HEK293 (cell line): Measurements from ENCODE around the gene CYTH3.

Experiments used
- HOXC10 ChIP-seq: sonication (generic); formaldehyde crosslinking; IDR thresholded peaks from 2 replicates; pipeline ENCODE4 v1.8.1; 2023; ENCODE audit warnings: mild to moderate bottlenecking, missing genetic modification reagents
- ZNF48 ChIP-seq: fragments of 450-650 bp; formaldehyde crosslinking; IDR thresholded peaks from 2 replicates; pipeline ENCODE4 v1.5.1; 2016; ENCODE audit warnings: missing biosample characterization, missing genetic modification characterization
- ZNF776 ChIP-seq: fragments of 450-650 bp; formaldehyde crosslinking; IDR thresholded peaks from 2 replicates; pipeline ENCODE4 v1.5.0; 2017; ENCODE audit warnings: missing biosample characterization, missing genetic modification characterization, borderline replicate concordance
- TF ChIP-seq, protein P1 (sequence below): fragments of 450-650 bp; formaldehyde crosslinking; IDR thresholded peaks from 2 replicates; pipeline ENCODE4 v1.5.1; 2016; ENCODE audit warnings: missing biosample characterization, missing genetic modification characterization
- TF ChIP-seq, protein P2 (sequence below): fragments of 450-650 bp; formaldehyde crosslinking; conservative IDR thresholded peaks from 2 replicates; pipeline ENCODE4 v1.5.1; 2016; ENCODE audit warnings: low read depth, missing biosample characterization, missing genetic modification characterization
- TF ChIP-seq, protein P3 (sequence below): fragments of 450-650 bp; formaldehyde crosslinking; IDR thresholded peaks from 2 replicates; pipeline ENCODE4 v1.5.1; 2016; ENCODE audit warnings: missing biosample characterization, missing genetic modification characterization
- TF ChIP-seq, protein P4 (sequence below): fragments of 450-650 bp; formaldehyde crosslinking; IDR thresholded peaks from 2 replicates; pipeline ENCODE4 v1.5.1; 2016; ENCODE audit warnings: missing biosample characterization, missing genetic modification characterization
- TF ChIP-seq, protein P5 (sequence below): fragments of 450-650 bp; formaldehyde crosslinking; IDR thresholded peaks from 2 replicates; pipeline ENCODE4 v1.5.1; 2017; ENCODE audit warnings: missing biosample characterization, missing genetic modification characterization
- TF ChIP-seq, protein P6 (sequence below): fragments of 450-650 bp; formaldehyde crosslinking; IDR thresholded peaks from 2 replicates; pipeline ENCODE4 v1.5.1; 2016; ENCODE audit warnings: missing biosample characterization, missing genetic modification characterization, low read depth
- TF ChIP-seq, protein P7 (sequence below): fragments of 450-650 bp; formaldehyde crosslinking; IDR thresholded peaks from 2 replicates; pipeline ENCODE4 v1.5.1; 2016; ENCODE audit warnings: missing biosample characterization, missing genetic modification characterization
- TF ChIP-seq, protein P8 (sequence below): fragments of 450-650 bp; formaldehyde crosslinking; IDR thresholded peaks from 2 replicates; pipeline ENCODE4 v1.5.1; 2016; ENCODE audit warnings: missing biosample characterization, missing genetic modification characterization

DNA sequence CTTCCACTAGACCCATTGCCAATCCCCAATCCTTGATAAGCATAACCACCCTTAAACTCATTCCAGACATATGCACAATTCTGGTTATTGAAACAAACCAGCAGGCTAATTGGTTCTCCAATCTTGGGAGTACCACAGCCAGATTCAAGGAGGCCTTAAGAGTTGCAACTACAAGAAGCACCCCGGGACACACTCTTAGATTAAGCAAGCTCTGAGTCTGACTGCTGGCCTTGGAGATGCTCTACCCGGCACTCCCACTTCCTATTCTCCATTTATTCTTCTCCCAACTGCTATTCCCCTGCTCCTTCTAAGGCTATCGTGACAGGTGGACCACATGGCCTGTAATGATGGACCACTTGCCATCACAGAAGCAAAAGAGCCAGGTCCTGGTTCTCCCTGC, 40.3 kb downstream of the CYTH3 start:
- TF ChIP-seq, protein P1, sequence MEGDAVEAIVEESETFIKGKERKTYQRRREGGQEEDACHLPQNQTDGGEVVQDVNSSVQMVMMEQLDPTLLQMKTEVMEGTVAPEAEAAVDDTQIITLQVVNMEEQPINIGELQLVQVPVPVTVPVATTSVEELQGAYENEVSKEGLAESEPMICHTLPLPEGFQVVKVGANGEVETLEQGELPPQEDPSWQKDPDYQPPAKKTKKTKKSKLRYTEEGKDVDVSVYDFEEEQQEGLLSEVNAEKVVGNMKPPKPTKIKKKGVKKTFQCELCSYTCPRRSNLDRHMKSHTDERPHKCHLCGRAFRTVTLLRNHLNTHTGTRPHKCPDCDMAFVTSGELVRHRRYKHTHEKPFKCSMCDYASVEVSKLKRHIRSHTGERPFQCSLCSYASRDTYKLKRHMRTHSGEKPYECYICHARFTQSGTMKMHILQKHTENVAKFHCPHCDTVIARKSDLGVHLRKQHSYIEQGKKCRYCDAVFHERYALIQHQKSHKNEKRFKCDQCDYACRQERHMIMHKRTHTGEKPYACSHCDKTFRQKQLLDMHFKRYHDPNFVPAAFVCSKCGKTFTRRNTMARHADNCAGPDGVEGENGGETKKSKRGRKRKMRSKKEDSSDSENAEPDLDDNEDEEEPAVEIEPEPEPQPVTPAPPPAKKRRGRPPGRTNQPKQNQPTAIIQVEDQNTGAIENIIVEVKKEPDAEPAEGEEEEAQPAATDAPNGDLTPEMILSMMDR (tag by site-specific recombination) = no peak
- TF ChIP-seq, protein P2, sequence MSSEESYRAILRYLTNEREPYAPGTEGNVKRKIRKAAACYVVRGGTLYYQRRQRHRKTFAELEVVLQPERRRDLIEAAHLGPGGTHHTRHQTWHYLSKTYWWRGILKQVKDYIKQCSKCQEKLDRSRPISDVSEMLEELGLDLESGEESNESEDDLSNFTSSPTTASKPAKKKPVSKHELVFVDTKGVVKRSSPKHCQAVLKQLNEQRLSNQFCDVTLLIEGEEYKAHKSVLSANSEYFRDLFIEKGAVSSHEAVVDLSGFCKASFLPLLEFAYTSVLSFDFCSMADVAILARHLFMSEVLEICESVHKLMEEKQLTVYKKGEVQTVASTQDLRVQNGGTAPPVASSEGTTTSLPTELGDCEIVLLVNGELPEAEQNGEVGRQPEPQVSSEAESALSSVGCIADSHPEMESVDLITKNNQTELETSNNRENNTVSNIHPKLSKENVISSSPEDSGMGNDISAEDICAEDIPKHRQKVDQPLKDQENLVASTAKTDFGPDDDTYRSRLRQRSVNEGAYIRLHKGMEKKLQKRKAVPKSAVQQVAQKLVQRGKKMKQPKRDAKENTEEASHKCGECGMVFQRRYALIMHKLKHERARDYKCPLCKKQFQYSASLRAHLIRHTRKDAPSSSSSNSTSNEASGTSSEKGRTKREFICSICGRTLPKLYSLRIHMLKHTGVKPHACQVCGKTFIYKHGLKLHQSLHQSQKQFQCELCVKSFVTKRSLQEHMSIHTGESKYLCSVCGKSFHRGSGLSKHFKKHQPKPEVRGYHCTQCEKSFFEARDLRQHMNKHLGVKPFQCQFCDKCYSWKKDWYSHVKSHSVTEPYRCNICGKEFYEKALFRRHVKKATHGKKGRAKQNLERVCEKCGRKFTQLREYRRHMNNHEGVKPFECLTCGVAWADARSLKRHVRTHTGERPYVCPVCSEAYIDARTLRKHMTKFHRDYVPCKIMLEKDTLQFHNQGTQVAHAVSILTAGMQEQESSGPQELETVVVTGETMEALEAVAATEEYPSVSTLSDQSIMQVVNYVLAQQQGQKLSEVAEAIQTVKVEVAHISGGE (tag by site-specific recombination) = no peak
- TF ChIP-seq, protein P3, sequence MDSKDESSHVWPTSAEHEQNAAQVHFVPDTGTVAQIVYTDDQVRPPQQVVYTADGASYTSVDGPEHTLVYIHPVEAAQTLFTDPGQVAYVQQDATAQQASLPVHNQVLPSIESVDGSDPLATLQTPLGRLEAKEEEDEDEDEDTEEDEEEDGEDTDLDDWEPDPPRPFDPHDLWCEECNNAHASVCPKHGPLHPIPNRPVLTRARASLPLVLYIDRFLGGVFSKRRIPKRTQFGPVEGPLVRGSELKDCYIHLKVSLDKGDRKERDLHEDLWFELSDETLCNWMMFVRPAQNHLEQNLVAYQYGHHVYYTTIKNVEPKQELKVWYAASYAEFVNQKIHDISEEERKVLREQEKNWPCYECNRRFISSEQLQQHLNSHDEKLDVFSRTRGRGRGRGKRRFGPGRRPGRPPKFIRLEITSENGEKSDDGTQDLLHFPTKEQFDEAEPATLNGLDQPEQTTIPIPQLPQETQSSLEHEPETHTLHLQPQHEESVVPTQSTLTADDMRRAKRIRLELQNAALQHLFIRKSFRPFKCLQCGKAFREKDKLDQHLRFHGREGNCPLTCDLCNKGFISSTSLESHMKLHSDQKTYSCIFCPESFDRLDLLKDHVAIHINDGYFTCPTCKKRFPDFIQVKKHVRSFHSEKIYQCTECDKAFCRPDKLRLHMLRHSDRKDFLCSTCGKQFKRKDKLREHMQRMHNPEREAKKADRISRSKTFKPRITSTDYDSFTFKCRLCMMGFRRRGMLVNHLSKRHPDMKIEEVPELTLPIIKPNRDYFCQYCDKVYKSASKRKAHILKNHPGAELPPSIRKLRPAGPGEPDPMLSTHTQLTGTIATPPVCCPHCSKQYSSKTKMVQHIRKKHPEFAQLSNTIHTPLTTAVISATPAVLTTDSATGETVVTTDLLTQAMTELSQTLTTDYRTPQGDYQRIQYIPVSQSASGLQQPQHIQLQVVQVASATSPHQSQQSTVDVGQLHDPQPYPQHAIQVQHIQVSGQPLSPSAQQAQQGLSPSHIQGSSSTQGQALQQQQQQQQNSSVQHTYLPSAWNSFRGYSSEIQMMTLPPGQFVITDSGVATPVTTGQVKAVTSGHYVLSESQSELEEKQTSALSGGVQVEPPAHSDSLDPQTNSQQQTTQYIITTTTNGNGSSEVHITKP (tag by site-specific recombination) = no peak
- TF ChIP-seq, protein P4, sequence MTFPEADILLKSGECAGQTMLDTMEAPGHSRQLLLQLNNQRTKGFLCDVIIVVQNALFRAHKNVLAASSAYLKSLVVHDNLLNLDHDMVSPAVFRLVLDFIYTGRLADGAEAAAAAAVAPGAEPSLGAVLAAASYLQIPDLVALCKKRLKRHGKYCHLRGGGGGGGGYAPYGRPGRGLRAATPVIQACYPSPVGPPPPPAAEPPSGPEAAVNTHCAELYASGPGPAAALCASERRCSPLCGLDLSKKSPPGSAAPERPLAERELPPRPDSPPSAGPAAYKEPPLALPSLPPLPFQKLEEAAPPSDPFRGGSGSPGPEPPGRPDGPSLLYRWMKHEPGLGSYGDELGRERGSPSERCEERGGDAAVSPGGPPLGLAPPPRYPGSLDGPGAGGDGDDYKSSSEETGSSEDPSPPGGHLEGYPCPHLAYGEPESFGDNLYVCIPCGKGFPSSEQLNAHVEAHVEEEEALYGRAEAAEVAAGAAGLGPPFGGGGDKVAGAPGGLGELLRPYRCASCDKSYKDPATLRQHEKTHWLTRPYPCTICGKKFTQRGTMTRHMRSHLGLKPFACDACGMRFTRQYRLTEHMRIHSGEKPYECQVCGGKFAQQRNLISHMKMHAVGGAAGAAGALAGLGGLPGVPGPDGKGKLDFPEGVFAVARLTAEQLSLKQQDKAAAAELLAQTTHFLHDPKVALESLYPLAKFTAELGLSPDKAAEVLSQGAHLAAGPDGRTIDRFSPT (tag by site-specific recombination) = no peak
- TF ChIP-seq, protein P5, sequence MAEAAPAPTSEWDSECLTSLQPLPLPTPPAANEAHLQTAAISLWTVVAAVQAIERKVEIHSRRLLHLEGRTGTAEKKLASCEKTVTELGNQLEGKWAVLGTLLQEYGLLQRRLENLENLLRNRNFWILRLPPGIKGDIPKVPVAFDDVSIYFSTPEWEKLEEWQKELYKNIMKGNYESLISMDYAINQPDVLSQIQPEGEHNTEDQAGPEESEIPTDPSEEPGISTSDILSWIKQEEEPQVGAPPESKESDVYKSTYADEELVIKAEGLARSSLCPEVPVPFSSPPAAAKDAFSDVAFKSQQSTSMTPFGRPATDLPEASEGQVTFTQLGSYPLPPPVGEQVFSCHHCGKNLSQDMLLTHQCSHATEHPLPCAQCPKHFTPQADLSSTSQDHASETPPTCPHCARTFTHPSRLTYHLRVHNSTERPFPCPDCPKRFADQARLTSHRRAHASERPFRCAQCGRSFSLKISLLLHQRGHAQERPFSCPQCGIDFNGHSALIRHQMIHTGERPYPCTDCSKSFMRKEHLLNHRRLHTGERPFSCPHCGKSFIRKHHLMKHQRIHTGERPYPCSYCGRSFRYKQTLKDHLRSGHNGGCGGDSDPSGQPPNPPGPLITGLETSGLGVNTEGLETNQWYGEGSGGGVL = no peak
- TF ChIP-seq HOXC10 = no peak
- TF ChIP-seq, protein P6, sequence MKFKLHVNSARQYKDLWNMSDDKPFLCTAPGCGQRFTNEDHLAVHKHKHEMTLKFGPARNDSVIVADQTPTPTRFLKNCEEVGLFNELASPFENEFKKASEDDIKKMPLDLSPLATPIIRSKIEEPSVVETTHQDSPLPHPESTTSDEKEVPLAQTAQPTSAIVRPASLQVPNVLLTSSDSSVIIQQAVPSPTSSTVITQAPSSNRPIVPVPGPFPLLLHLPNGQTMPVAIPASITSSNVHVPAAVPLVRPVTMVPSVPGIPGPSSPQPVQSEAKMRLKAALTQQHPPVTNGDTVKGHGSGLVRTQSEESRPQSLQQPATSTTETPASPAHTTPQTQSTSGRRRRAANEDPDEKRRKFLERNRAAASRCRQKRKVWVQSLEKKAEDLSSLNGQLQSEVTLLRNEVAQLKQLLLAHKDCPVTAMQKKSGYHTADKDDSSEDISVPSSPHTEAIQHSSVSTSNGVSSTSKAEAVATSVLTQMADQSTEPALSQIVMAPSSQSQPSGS (tag by site-specific recombination) = no peak
- TF ChIP-seq, protein P7, sequence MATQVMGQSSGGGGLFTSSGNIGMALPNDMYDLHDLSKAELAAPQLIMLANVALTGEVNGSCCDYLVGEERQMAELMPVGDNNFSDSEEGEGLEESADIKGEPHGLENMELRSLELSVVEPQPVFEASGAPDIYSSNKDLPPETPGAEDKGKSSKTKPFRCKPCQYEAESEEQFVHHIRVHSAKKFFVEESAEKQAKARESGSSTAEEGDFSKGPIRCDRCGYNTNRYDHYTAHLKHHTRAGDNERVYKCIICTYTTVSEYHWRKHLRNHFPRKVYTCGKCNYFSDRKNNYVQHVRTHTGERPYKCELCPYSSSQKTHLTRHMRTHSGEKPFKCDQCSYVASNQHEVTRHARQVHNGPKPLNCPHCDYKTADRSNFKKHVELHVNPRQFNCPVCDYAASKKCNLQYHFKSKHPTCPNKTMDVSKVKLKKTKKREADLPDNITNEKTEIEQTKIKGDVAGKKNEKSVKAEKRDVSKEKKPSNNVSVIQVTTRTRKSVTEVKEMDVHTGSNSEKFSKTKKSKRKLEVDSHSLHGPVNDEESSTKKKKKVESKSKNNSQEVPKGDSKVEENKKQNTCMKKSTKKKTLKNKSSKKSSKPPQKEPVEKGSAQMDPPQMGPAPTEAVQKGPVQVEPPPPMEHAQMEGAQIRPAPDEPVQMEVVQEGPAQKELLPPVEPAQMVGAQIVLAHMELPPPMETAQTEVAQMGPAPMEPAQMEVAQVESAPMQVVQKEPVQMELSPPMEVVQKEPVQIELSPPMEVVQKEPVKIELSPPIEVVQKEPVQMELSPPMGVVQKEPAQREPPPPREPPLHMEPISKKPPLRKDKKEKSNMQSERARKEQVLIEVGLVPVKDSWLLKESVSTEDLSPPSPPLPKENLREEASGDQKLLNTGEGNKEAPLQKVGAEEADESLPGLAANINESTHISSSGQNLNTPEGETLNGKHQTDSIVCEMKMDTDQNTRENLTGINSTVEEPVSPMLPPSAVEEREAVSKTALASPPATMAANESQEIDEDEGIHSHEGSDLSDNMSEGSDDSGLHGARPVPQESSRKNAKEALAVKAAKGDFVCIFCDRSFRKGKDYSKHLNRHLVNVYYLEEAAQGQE (tag by site-specific recombination) = no peak
- TF ChIP-seq, protein P8, sequence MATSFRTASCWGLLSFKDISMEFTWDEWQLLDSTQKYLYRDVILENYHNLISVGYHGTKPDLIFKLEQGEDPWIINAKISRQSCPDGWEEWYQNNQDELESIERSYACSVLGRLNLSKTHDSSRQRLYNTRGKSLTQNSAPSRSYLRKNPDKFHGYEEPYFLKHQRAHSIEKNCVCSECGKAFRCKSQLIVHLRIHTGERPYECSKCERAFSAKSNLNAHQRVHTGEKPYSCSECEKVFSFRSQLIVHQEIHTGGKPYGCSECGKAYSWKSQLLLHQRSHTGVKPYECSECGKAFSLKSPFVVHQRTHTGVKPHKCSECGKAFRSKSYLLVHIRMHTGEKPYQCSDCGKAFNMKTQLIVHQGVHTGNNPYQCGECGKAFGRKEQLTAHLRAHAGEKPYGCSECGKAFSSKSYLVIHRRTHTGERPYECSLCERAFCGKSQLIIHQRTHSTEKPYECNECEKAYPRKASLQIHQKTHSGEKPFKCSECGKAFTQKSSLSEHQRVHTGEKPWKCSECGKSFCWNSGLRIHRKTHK = no peak
- TF ChIP-seq ZNF48 (tag by site-specific recombination) = no peak
- no peak for TF ChIP-seq ZNF776 (tag by site-specific recombination)
